WTC11 (cell line): Measurements from ENCODE around the gene ARVCF. TPM values are rescaled to one million over a fixed set of nuclear protein-coding genes. Genes with fewer than 3 reads are reported as not detected.
A peak's percentile ranks its signal among the peaks of the same experiment; 100 is the strongest.

Source experiments
- ATAC-seq: fragments of 200-7000 bp; cut with Tn5 transposase; 2 replicates; pipeline ENCODE4 v1.10.0; 2021; ENCODE audit warnings: mild to moderate bottlenecking, moderate library complexity
- CTCF ChIA-PET: fragments of 300-600 bp; sonication (Branson Sonifier 250); formaldehyde crosslinking; loops from one replicate; lab custom pipeline; 2021; ENCODE audit warnings: antibody characterized with exemption; lab: Charles Lee
- POLR2A ChIA-PET: fragments of 350-600 bp; sonication (Branson Sonifier 250); formaldehyde crosslinking; loops from one replicate; lab custom pipeline; 2021; ENCODE audit warnings: antibody characterized with exemption; lab: Charles Lee
- DNase-seq: peaks from one replicate; pipeline ENCODE4 v3.0.0; 2021; ENCODE audit warnings: low spot score
- H3K27ac Mint-ChIP-seq: 2 replicates; pipeline ENCODE4 v1.8.0; 2021; ENCODE audit warnings: mixed read lengths
- H3K27me3 Mint-ChIP-seq: 2 replicates; pipeline ENCODE4 v1.8.0; 2021; ENCODE audit warnings: low read depth, mild to moderate bottlenecking, moderate library complexity, mixed read lengths
- H3K36me3 Mint-ChIP-seq: 2 replicates; pipeline ENCODE4 v1.8.0; 2021; ENCODE audit warnings: mixed read lengths
- H3K4me1 Mint-ChIP-seq: 2 replicates; pipeline ENCODE4 v1.8.0; 2022; ENCODE audit warnings: mixed read lengths
- H3K4me3 Mint-ChIP-seq: 2 replicates; pipeline ENCODE4 v1.8.0; 2021; ENCODE audit warnings: mild to moderate bottlenecking, moderate library complexity, mixed read lengths
- H3K9me3 Mint-ChIP-seq: 2 replicates; pipeline ENCODE4 v1.8.0; 2021; ENCODE audit warnings: mixed read lengths
- AFF4 ChIP-seq: sonication (generic); formaldehyde crosslinking; IDR thresholded peaks from 2 replicates; pipeline ENCODE4 v1.8.1; 2023; ENCODE audit warnings: mild to moderate bottlenecking, missing genetic modification reagents, borderline replicate concordance
- ATF1 ChIP-seq: sonication (generic); formaldehyde crosslinking; IDR thresholded peaks from 2 replicates; pipeline ENCODE4 v1.8.1; 2023; ENCODE audit warnings: mild to moderate bottlenecking, moderate library complexity, missing genetic modification reagents
- ATF3 ChIP-seq: sonication (generic); formaldehyde crosslinking; conservative IDR thresholded peaks from 2 replicates; pipeline ENCODE4 v1.8.1; 2022; ENCODE audit warnings: mild to moderate bottlenecking, missing genetic modification reagents
- FOXJ3 ChIP-seq: sonication (generic); formaldehyde crosslinking; IDR thresholded peaks from 2 replicates; pipeline ENCODE4 v1.9.0; 2021; ENCODE audit warnings: missing genetic modification reagents, mild to moderate bottlenecking, borderline replicate concordance
- JUN ChIP-seq: sonication (generic); formaldehyde crosslinking; IDR thresholded peaks from 2 replicates; pipeline ENCODE4 v1.8.0; 2023; ENCODE audit warnings: mild to moderate bottlenecking, missing genetic modification reagents
- NR1H2 ChIP-seq: sonication (generic); formaldehyde crosslinking; IDR thresholded peaks from 2 replicates; pipeline ENCODE4 v1.9.0; 2021; ENCODE audit warnings: mild to moderate bottlenecking, moderate library complexity, missing genetic modification reagents
- ZNF232 ChIP-seq: sonication (generic); formaldehyde crosslinking; IDR thresholded peaks from 2 replicates; pipeline ENCODE4 v1.8.0; 2022; ENCODE audit warnings: mild to moderate bottlenecking, missing genetic modification reagents
- ZNF263 ChIP-seq: sonication (generic); formaldehyde crosslinking; IDR thresholded peaks from 2 replicates; pipeline ENCODE4 v1.8.1; 2022; ENCODE audit warnings: low read depth, mild to moderate bottlenecking, moderate library complexity, missing genetic modification reagents
- ZNF317 ChIP-seq: sonication (generic); formaldehyde crosslinking; IDR thresholded peaks from 2 replicates; pipeline ENCODE4 v1.8.1; 2023; ENCODE audit warnings: low read depth, mild to moderate bottlenecking, moderate library complexity, missing genetic modification reagents, borderline replicate concordance
- ZNF425 ChIP-seq: fragments of 250-450 bp; sonication (Bioruptor Pico); conservative IDR thresholded peaks from 2 replicates; pipeline ENCODE4 v1.9.0; 2021; ENCODE audit warnings: mild to moderate bottlenecking
- ZNF671 ChIP-seq: fragments of 250-450 bp; sonication (Bioruptor Pico); IDR thresholded peaks from 2 replicates; pipeline ENCODE4 v1.8.0; 2021; ENCODE audit warnings: mild to moderate bottlenecking
- ZSCAN18 ChIP-seq: fragments of 250-450 bp; sonication (Bioruptor Pico); IDR thresholded peaks from 2 replicates; pipeline ENCODE4 v2.1.2; 2022; ENCODE audit warnings: mild to moderate bottlenecking, moderate library complexity
- total RNA-seq: library from RNA; stranded (reverse); gene quantifications from 3 replicates; pipeline ENCODE4 v1.2.3, GENCODE V29; 2021
- TF ChIP-seq, protein P1 (sequence below): sonication (generic); formaldehyde crosslinking; IDR thresholded peaks from 2 replicates; pipeline ENCODE4 v1.8.1; 2022; ENCODE audit warnings: missing genetic modification reagents, borderline replicate concordance
- TF ChIP-seq, protein P2 (sequence below): fragments of 250-450 bp; sonication (Bioruptor Pico); IDR thresholded peaks from 2 replicates; pipeline ENCODE4 v1.8.0; 2021; ENCODE audit warnings: mild to moderate bottlenecking
- TF ChIP-seq, protein P3 (sequence below): sonication (generic); formaldehyde crosslinking; IDR thresholded peaks from 2 replicates; pipeline ENCODE4 v1.8.1; 2023; ENCODE audit warnings: mild to moderate bottlenecking, missing genetic modification reagents
- TF ChIP-seq, protein P4 (sequence below): sonication (generic); formaldehyde crosslinking; IDR thresholded peaks from 2 replicates; pipeline ENCODE4 v1.8.0; 2022; ENCODE audit warnings: missing genetic modification reagents

Gene ARVCF
- total RNA-seq, 1 experiment from 2014 or later: 65.4 TPM

DNA sequence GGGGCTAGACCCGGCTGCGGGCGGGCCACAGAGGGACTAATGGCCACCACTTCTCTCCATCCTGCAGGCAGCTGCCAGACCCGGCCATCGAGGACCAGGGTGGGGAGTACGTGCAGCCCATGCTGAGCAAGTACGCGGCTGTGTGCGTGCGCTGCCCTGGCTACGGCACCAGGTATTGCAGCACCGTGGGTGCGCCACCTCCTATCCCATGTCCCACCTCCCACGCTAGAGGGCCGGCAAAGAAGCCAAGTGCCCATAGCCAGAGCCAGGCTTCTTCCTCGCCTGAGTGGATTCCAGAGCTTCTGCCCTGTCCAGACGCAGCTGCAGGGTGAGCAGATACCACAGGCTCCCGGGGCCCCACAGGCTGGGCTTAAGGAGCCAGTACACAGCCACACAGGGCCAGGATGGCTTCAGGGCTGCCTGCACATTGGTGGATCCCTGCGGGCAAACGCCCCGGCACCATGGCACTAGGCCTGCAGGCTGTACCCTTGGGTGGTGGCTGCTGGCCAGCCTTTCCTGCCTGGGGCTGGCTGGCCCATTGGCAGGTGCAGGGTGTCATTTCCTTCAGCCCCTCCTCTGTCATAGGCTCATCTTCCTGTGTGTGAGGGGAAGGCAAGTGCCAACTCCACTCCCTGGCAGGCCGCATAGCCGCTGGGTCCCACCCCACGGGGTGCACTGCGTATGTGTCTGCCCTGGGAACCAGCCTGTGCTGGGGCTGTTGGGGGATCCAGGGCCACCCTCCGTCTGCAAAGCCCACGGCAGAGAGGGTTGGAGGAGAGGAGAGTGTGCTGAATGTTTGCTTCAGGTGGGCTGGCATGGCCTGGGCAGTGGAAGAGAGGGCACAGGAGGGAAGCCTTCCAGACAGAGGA lies 46.9 kb upstream of the ARVCF start:
- H3K4me1 Mint-ChIP-seq: no peaks in the 10 kb centered on the region
- no peak overlapping the region for H3K4me3 Mint-ChIP-seq
- no peaks in the 10 kb centered on the region for H3K9me3 Mint-ChIP-seq
- no peaks in the 10 kb centered on the region for H3K36me3 Mint-ChIP-seq
- ATAC-seq: peak; percentile 67
- H3K27me3 Mint-ChIP-seq: no peaks in the 10 kb centered on the region; the same call in 1 of the 2 replicates
- DNase-seq: no peak
- ChIA-PET CTCF (interaction anchor here (0.7 kb wide), 1 partner anchor 11 kb away, joined by 3 read pairs; no protein-coding TSS in a partner anchor), POLR2A (no interaction called here)
- no peak overlapping the region for H3K27ac Mint-ChIP-seq
- TF ChIP-seq, protein P1, sequence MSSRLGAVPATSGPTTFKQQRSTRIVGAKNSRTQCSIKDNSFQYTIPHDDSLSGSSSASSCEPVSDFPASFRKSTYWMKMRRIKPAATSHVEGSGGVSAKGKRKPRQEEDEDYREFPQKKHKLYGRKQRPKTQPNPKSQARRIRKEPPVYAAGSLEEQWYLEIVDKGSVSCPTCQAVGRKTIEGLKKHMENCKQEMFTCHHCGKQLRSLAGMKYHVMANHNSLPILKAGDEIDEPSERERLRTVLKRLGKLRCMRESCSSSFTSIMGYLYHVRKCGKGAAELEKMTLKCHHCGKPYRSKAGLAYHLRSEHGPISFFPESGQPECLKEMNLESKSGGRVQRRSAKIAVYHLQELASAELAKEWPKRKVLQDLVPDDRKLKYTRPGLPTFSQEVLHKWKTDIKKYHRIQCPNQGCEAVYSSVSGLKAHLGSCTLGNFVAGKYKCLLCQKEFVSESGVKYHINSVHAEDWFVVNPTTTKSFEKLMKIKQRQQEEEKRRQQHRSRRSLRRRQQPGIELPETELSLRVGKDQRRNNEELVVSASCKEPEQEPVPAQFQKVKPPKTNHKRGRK: no peak
- no peak for TF ChIP-seq ZNF671 (CRISPR knock-in tag)
- TF ChIP-seq ZNF263: no peak

DNA sequence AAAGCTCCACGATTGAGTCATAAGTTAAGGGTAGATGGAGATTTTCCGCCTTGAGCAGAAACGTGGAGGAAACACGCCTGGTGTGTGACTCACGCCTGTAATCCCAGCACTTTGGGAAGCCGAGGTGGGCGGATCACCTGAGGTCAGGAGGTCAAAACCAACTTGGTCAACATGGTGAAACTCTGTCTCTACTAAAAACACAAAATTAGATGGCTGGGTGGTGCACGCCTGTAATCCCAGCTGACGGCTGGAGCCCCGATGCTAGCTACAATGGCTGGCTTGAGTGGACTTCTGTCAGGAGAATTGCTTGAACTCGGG lies 46.1 kb upstream of the ARVCF start:
- Mint-ChIP-seq H3K4me1 (no peaks in the 10 kb centered on the region), H3K27ac (0 out of 2 replicates have a peak overlapping the region, but pooled peaks have one; percentile 73), H3K4me3 (no peak overlapping the region), H3K27me3 (no peaks in the 10 kb centered on the region; the same call in 1 of the 2 replicates), H3K9me3 (no peaks in the 10 kb centered on the region), H3K36me3 (no peaks in the 10 kb centered on the region)
- ChIA-PET CTCF (interaction anchor here (1.0 kb wide), 1 partner anchor 49 kb away, joined by 3 read pairs; no protein-coding TSS in a partner anchor), POLR2A (no interaction called here)
- no peak for ATAC-seq
- no peak for DNase-seq
- TF ChIP-seq, protein P2, sequence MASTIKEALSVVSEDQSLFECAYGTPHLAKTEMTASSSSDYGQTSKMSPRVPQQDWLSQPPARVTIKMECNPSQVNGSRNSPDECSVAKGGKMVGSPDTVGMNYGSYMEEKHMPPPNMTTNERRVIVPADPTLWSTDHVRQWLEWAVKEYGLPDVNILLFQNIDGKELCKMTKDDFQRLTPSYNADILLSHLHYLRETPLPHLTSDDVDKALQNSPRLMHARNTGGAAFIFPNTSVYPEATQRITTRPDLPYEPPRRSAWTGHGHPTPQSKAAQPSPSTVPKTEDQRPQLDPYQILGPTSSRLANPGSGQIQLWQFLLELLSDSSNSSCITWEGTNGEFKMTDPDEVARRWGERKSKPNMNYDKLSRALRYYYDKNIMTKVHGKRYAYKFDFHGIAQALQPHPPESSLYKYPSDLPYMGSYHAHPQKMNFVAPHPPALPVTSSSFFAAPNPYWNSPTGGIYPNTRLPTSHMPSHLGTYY: no peak
- TF ChIP-seq ATF3 (CRISPR knock-in tag): no peak
- TF ChIP-seq ATF1 (CRISPR knock-in tag): no peak
- no peak for TF ChIP-seq AFF4 (CRISPR knock-in tag)
- TF ChIP-seq ZNF317: no peak
- no peak for TF ChIP-seq ZNF425 (CRISPR knock-in tag)
- TF ChIP-seq, protein P3, sequence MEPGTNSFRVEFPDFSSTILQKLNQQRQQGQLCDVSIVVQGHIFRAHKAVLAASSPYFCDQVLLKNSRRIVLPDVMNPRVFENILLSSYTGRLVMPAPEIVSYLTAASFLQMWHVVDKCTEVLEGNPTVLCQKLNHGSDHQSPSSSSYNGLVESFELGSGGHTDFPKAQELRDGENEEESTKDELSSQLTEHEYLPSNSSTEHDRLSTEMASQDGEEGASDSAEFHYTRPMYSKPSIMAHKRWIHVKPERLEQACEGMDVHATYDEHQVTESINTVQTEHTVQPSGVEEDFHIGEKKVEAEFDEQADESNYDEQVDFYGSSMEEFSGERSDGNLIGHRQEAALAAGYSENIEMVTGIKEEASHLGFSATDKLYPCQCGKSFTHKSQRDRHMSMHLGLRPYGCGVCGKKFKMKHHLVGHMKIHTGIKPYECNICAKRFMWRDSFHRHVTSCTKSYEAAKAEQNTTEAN (CRISPR knock-in tag): no peak
- TF ChIP-seq FOXJ3 (CRISPR knock-in tag): no peak
- no peak for TF ChIP-seq NR1H2 (CRISPR knock-in tag)
- TF ChIP-seq, protein P4, sequence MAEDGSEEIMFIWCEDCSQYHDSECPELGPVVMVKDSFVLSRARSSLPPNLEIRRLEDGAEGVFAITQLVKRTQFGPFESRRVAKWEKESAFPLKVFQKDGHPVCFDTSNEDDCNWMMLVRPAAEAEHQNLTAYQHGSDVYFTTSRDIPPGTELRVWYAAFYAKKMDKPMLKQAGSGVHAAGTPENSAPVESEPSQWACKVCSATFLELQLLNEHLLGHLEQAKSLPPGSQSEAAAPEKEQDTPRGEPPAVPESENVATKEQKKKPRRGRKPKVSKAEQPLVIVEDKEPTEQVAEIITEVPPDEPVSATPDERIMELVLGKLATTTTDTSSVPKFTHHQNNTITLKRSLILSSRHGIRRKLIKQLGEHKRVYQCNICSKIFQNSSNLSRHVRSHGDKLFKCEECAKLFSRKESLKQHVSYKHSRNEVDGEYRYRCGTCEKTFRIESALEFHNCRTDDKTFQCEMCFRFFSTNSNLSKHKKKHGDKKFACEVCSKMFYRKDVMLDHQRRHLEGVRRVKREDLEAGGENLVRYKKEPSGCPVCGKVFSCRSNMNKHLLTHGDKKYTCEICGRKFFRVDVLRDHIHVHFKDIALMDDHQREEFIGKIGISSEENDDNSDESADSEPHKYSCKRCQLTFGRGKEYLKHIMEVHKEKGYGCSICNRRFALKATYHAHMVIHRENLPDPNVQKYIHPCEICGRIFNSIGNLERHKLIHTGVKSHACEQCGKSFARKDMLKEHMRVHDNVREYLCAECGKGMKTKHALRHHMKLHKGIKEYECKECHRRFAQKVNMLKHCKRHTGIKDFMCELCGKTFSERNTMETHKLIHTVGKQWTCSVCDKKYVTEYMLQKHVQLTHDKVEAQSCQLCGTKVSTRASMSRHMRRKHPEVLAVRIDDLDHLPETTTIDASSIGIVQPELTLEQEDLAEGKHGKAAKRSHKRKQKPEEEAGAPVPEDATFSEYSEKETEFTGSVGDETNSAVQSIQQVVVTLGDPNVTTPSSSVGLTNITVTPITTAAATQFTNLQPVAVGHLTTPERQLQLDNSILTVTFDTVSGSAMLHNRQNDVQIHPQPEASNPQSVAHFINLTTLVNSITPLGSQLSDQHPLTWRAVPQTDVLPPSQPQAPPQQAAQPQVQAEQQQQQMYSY (CRISPR knock-in tag): no peak
- no peak for TF ChIP-seq JUN (CRISPR knock-in tag)
- no peak for TF ChIP-seq ZSCAN18 (CRISPR knock-in tag)
- no peak for TF ChIP-seq ZNF232
